GM19025 (cell line): ENCODE data around the gene SEMA6A.

ENCODE experiments used
- ATAC-seq: cut with Tn5 transposase; IDR thresholded peaks from one replicate; pipeline ENCODE4 v1.9.1; 2021; ENCODE audit warnings: mild to moderate bottlenecking, low read depth, moderate library complexity; ENCODE audit not compliant: unreplicated experiment

Gene SEMA6A

GRCh38 chr5:116444373-116445295, 130.0 kb downstream of the SEMA6A start:
- no peak for ATAC-seq

- ATAC-seq = no peak
Measured at GRCh38 chr5:116442931-116443551, 131.6 kb downstream of the SEMA6A start.

- ATAC-seq = no peak
Measured at GRCh38 chr5:116442095-116442534, 132.5 kb downstream of the SEMA6A start.

GRCh38 chr5:116441223-116441622, 133.4 kb downstream of the SEMA6A start:
- ATAC-seq = no peak

- no peak for ATAC-seq
Measured at GRCh38 chr5:116440457-116441001, 134.1 kb downstream of the SEMA6A start.

- ATAC-seq = no peak
Measured at GRCh38 chr5:116439905-116440304, 134.7 kb downstream of the SEMA6A start.

- ATAC-seq = no peak
Measured at GRCh38 chr5:116438979-116439554, 135.6 kb downstream of the SEMA6A start.

- ATAC-seq = no peak
Measured at GRCh38 chr5:116437922-116438578, 136.6 kb downstream of the SEMA6A start.

GRCh38 chr5:116437351-116437705, 137.3 kb downstream of the SEMA6A start:
- no peak for ATAC-seq

- no peak for ATAC-seq
Measured at GRCh38 chr5:116436674-116437350, 137.8 kb downstream of the SEMA6A start.

GRCh38 chr5:116428966-116429365, 145.7 kb downstream of the SEMA6A start:
- ATAC-seq = no peak

GRCh38 chr5:116428413-116428812, 146.2 kb downstream of the SEMA6A start:
- no peak for ATAC-seq

- ATAC-seq = no peak
Measured at GRCh38 chr5:116424951-116425350, 149.7 kb downstream of the SEMA6A start.

GRCh38 chr5:116424258-116424615, 150.4 kb downstream of the SEMA6A start:
- ATAC-seq = no peak

- no peak for ATAC-seq
Measured at GRCh38 chr5:116423587-116424257, 150.9 kb downstream of the SEMA6A start.

- ATAC-seq = no peak
Measured at GRCh38 chr5:116423141-116423540, 151.5 kb downstream of the SEMA6A start.

GRCh38 chr5:116421080-116421629, 153.5 kb downstream of the SEMA6A start:
- ATAC-seq = no peak

GRCh38 chr5:116420540-116420939, 154.1 kb downstream of the SEMA6A start:
- no peak for ATAC-seq

- ATAC-seq = no peak
Measured at GRCh38 chr5:116419258-116419657, 155.4 kb downstream of the SEMA6A start.
